Activated CD8-positive, alpha-beta T cell treated with anti-CD3 and anti-CD28 coated beads for 36 hours (primary cell): ENCODE data around the gene RNF111. TPM values are rescaled to one million over a fixed set of nuclear protein-coding genes. Genes with fewer than 3 reads are reported as not detected.

Experiments
- ATAC-seq: fragments of 200-7000 bp; cut with Tn5 transposase; one replicate; pipeline ENCODE4 v1.10.0; 2021; ENCODE audit warnings: mild to moderate bottlenecking, moderate library complexity
- CTCF ChIA-PET: fragments of 350-600 bp; sonication (Branson Sonifier 250); formaldehyde crosslinking; loops from one replicate; lab custom pipeline; 2021; ENCODE audit warnings: antibody characterized with exemption; lab: Charles Lee
- POLR2A ChIA-PET: fragments of 350-600 bp; sonication (Branson Sonifier 250); formaldehyde crosslinking; loops from one replicate; lab custom pipeline; 2021; ENCODE audit warnings: antibody characterized with exemption; lab: Charles Lee
- DNase-seq: peaks from one replicate; pipeline ENCODE4 v3.0.0-alpha.2; 2020
- H3K27ac Mint-ChIP-seq: one replicate; pipeline ENCODE4 v1.8.0; 2021; ENCODE audit warnings: mild to moderate bottlenecking, mixed read lengths
- H3K27me3 Mint-ChIP-seq: one replicate; pipeline ENCODE4 v1.8.0; 2021; ENCODE audit warnings: mixed read lengths
- H3K36me3 Mint-ChIP-seq: one replicate; pipeline ENCODE4 v1.8.0; 2021; ENCODE audit warnings: low read depth, mixed read lengths
- H3K4me1 Mint-ChIP-seq: one replicate; pipeline ENCODE4 v1.8.0; 2021; ENCODE audit warnings: low read depth, mixed read lengths
- H3K4me3 Mint-ChIP-seq: one replicate; pipeline ENCODE4 v1.8.0; 2021; ENCODE audit warnings: mild to moderate bottlenecking, moderate library complexity, mixed read lengths
- H3K9me3 Mint-ChIP-seq: one replicate; pipeline ENCODE4 v1.8.0; 2021; ENCODE audit warnings: mixed read lengths
- CTCF ChIP-seq: fragments of 200-600 bp; IDR thresholded peaks from one replicate; pipeline ENCODE4 v1.8.0; 2022; ENCODE audit warnings: antibody characterized with exemption, mild to moderate bottlenecking
- intact Hi-C: fragments of 100-400 bp; cut with micrococcal nuclease; formaldehyde crosslinking; loops from one replicate; pipeline ENCODE4 v1.10.0; 2022
- total RNA-seq, 2 experiments: library from RNA; stranded (reverse); gene quantifications; one replicate each; pipeline ENCODE4 v1.2.3, GENCODE V29; 2021

The RNF111 gene
- total RNA-seq, 2 experiments from 2014 or later, result 28.5 to 30.5 TPM

DNA sequence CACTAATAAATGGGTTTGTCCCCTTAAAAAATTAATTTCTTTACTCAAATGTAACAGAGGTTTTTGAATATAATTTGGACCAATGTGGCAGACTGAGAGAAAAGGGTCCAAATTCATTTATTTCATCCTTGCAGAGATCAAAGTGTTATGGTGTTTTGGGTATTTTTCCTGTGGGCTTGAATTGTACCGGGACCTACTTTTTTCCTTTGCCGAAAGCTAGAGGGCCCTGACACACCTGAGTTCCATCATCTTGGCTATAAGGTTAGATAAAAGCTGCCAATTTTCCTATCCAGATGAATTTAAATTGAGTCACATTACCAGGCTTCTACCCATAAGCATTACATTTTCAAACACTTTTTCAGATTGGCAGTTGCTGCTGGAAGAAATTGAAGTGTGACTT lies 118.4 kb downstream of the RNF111 start:
- CTCF ChIA-PET, result interaction anchor here (0.6 kb wide), 1 partner anchor 79 kb away, joined by 3 read pairs; no protein-coding TSS in a partner anchor

DNA sequence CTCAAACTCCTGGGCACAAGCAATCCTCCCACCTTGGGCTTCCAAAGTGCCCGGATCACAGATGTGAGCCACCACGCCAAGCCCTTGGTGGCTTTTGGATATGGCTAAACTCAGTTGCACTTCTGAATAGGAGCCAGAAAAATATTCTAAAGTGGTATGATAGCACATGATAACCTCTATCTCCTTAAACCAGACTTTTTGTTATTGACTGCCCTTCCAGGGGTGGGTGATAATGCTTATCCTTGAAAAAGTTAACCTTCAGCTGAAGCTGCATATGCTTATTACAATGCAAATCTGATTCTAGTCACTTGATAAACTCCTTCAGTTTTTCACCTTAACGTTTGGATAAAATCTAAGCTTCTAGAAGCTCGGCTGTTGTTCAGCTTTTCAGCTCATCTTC lies 123.8 kb downstream of the RNF111 start:
- Mint-ChIP-seq H3K27me3 (no peaks in the 10 kb centered on the region), H3K4me1 (no peaks in the 10 kb centered on the region), H3K27ac (no peak overlapping the region), H3K9me3 (no peaks in the 10 kb centered on the region), H3K4me3 (no peak overlapping the region), H3K36me3 (peaks cover 46% of the 10 kb centered on the region)
- ATAC-seq (no peak), DNase-seq (no peak)
- TF ChIP-seq CTCF, result no peak
- intact Hi-C loops, result no loop called here
- ChIA-PET POLR2A (no interaction called here), CTCF (no interaction called here)

More for the DNA sequence above, 118.4 kb downstream of the RNF111 start:
- Mint-ChIP-seq H3K9me3 (no peaks in the 10 kb centered on the region), H3K27ac (peak overlapping the region; percentile 97), H3K4me3 (peak overlapping the region; percentile 82), H3K36me3 (peaks cover 23% of the 10 kb centered on the region), H3K4me1 (peaks cover 11% of the 10 kb centered on the region), H3K27me3 (no peaks in the 10 kb centered on the region)
- no peak for TF ChIP-seq CTCF
- no peak for DNase-seq
- intact Hi-C loops, result no loop called here
- ATAC-seq, result no peak
- POLR2A ChIA-PET, result no interaction called here

GRCh38 chr15:59115047-59115446 lies 127.6 kb downstream of the RNF111 start:
- POLR2A ChIA-PET, result interaction anchor here (0.9 kb wide), 1 partner anchor 19 kb away, joined by 3 read pairs; no protein-coding TSS in a partner anchor
- no peak for ATAC-seq
- Mint-ChIP-seq H3K4me1 (no peaks in the 10 kb centered on the region), H3K36me3 (peaks cover 48% of the 10 kb centered on the region), H3K27ac (no peak overlapping the region), H3K9me3 (no peaks in the 10 kb centered on the region), H3K4me3 (no peak overlapping the region), H3K27me3 (no peaks in the 10 kb centered on the region)
- no peak for DNase-seq
- no peak for TF ChIP-seq CTCF
- intact Hi-C loops, result no loop called here
- CTCF ChIA-PET, result interaction anchor here (0.6 kb wide), 1 partner anchor 47 kb away, joined by 3 read pairs; no protein-coding TSS in a partner anchor

GRCh38 chr15:59116141-59116540 lies 128.7 kb downstream of the RNF111 start:
- Mint-ChIP-seq H3K27ac (no peak overlapping the region), H3K9me3 (no peaks in the 10 kb centered on the region), H3K4me1 (no peaks in the 10 kb centered on the region), H3K27me3 (no peaks in the 10 kb centered on the region), H3K4me3 (no peak overlapping the region), H3K36me3 (peaks cover 47% of the 10 kb centered on the region)
- DNase-seq (no peak), ATAC-seq (no peak)
- TF ChIP-seq CTCF, result no peak
- intact Hi-C loops, result no loop called here
- ChIA-PET POLR2A (interaction anchor here (0.6 to 1.6 kb wide), 3 partner anchors 9 to 1317 kb away, joined by 3 read pairs; no protein-coding TSS in a partner anchor), CTCF (interaction anchor here (0.7 to 1.0 kb wide), 2 partner anchors 22 to 200 kb away, joined by 3 read pairs; no protein-coding TSS in a partner anchor)

- POLR2A ChIA-PET, result interaction anchor here (0.6 to 1.6 kb wide), 3 partner anchors 10 to 1316 kb away, joined by 3 read pairs; no protein-coding TSS in a partner anchor
- ATAC-seq, result no peak
These were observed 129.3 kb downstream of the RNF111 start for GRCh38 chr15:59116771-59117170.

More at GRCh38 chr15:59116771-59117170, 129.3 kb downstream of the RNF111 start:
- Mint-ChIP-seq H3K27me3 (no peaks in the 10 kb centered on the region), H3K4me3 (no peak overlapping the region), H3K9me3 (no peaks in the 10 kb centered on the region), H3K36me3 (peaks cover 47% of the 10 kb centered on the region), H3K4me1 (no peaks in the 10 kb centered on the region), H3K27ac (no peak overlapping the region)
- CTCF ChIA-PET, result interaction anchor here (0.9 to 1.0 kb wide), 2 partner anchors 10 to 22 kb away, joined by 3 read pairs; no protein-coding TSS in a partner anchor
- DNase-seq, result no peak
- no peak for TF ChIP-seq CTCF
- intact Hi-C loops, result no loop called here
